ENCODE results near the gene LRRTM1.

Gene LRRTM1

DNA sequence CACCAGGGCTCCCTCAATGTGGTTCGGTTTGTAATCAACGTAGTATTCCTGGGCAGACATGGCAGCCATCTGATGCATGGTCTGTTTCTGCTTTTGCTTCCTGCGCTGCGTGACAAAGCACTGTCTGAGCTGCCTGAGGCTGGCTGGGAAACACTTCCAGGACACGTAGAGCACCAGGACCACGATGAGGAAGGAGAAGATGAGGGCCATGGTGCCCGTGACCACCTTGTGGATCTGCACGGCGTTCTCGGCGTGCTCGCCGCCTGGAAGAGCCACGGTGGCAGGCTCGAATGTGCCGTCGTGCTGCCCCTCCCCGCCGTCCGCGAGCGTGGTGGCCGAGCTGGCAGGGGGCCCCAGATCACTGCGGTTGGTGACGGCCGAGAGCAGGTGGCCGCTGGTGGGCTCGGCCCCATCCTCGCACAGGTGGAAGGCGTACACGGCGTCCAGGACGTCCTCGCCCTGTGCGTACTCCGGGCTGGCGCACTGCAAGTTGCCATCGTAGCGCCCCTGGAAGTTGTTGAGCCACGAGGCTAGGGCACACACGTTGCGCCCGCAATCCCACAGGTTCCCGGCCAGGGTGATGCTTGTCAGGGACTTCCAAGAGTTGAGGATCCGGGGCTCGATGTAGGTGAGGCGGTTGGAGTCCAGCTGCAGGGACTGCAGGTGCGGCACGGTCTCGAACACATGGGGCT lies 2.1 kb downstream of the LRRTM1 start:
- DNase-seq: no peak

DNA sequence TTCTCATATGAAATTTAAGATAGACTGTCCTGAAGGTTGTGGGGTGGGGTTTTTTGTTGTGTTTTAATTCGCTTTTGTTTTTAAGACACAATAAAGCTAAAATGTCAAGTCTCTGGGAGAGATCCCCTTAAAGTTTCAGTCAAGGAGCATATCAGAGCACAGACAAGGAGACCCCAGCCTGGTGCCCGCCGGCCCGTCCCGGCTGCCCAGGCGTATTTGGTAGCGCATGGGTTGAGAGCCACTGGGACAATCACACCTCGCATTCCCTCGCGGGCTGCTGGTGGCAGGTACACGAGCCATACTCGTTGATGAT lies 2.6 kb downstream of the LRRTM1 start:
- no peak for DNase-seq

DNA sequence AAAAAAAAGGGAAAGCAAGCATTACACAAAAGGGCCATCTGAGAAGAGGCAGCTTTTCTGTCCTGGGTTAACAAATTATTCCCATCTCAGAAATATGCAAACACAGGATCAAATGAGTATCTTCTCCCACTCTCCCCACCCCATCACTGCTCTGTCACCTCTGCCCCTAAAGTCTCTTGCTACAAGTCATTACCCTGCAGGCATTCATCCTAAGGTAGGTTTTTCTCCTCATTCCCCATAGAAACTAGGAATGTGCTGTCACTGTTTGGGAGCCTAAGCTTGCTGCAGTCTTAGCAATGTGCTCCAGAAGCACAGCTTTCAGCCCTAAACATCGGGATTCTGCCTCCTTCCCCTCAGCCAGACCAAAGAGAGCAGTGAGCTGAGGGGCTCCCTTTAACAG lies 3.6 kb downstream of the LRRTM1 start:
- DNase-seq: no peak

DNA sequence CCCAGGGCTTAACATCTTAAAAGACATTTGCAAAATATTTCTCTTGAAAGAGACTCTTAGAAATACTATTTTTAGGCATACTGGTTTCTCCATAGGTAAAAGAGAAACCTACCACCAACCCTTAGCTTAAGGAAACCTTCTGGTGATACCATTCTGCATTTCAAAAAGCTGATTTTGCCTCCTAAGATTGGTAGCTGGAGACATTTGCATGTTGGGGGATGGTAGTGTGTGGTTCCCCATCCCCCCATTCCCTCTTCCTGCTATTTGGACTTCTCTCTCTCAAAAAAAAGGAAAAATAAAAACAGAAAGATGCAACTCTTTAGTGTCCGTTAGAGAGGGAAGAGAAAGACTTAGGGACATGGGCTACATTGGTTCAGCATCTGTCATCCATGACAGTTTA lies 4.2 kb downstream of the LRRTM1 start:
- no peak for DNase-seq

DNA sequence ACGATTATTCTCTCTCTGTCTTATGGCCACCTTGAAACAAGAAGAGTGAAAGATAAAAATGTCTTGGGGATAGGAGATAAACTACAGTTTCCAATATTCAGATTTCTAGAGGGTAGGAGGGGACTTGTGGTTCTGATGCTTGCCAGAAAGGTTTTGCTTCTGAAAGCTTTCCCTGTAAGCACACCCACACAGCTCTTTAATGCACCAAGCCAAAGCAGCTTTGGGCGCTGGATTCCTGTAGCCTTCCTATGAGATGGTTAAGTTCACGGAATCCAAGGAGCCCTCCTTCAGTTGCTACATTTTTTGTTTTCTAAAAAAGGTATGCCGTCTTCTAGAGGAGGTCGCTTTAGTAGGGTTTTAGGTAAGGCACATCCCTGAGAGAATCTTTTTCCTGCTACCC lies 4.9 kb downstream of the LRRTM1 start:
- DNase-seq: no peak

DNA sequence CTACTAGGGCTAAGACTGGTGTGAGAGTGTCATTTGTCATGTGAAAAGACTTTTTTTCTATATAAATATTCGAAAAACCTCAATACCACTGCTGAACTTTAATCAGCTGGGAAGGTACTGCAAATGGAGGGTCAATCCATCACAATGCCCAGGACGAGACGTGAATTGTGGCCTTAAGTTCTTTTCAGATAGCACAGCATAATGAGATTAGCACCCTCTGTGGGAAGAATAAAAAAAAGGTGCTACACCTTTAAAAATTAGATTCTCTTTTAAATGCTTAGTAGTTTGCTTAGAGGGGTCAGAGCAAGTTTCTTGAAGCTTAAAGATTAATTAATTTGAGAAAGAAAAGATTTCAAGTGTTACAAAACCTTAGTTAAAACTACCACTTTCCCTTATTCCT lies 5.6 kb downstream of the LRRTM1 start:
- DNase-seq: no peak

DNA sequence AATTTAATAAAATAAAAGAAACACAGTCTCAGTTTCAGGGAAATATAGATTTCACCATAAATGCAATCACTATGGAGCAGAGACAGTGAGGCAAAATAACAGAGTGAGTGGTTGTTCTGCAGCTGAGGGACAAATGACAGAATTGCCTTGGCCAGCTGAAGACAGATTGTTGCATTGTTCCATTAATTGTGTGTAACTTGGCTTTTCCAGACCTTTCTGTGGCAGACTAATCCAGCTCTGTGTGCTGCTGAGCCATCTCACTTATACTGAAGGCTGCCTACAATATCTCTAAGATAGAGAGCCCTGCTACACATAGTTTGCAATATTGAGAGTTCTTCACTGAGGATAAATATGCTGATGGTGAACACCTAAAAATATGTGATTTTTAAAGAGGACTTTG lies 11.5 kb downstream of the LRRTM1 start:
- no peak for DNase-seq

DNA sequence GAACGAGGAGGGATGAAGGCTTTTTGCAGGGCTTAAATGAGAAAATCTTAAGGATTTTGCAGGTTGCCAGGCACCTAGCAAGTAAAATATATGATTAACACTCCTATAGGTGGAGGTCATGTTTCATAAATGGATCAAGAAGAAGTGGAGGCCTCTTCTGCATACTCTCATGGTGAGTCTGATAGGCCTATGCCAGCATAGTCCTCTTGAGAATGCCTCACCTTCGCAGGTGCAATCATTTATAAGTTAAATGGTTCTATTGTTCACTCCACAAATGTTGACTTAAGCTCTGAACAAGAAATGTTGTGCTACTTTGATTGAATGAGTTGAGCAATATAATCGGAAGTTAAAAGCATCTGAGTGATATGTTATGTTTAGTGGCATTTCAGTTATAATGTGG lies 12.1 kb downstream of the LRRTM1 start:
- no peak for DNase-seq

DNA sequence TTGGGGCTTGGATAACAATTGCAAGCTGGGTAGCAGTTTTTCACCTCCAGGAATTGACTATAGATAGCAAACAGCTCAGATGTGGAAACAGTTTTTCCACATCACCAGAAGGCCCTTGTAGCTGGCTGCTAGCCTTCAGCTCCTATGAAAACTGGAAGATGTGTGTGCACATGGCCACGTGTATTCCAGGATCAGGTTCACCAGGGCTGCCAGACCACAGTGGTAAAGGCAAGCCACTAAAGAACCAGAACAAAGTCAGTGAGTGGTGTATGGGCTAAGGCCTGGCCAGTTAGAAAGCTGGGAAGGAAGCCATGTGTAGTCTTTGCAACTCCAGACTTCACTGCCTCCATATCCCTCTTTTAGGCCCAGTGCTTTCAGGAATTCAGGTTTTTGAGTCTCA lies 12.9 kb downstream of the LRRTM1 start:
- DNase-seq: no peak

DNA sequence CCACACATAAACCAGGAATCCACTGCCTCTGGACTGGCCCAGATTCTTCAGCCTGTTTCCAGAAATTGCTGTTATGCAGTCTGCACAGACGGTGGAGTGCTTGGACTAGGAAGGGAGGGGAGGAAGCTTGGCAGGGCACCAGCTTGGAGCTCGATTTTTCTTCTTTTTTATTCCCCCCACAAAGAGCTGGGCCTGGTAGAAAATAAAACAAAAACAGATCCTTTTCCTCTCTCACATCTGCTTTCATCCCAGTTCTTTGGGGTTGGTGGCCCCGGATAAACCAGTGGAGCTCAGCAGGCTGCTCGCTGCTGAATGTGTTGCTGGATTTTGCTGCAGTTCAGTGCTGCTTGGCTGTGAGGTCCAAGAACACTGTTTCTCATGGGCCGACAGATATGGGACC lies 16.0 kb downstream of the LRRTM1 start:
- peak; percentile 37 for DNase-seq

DNA sequence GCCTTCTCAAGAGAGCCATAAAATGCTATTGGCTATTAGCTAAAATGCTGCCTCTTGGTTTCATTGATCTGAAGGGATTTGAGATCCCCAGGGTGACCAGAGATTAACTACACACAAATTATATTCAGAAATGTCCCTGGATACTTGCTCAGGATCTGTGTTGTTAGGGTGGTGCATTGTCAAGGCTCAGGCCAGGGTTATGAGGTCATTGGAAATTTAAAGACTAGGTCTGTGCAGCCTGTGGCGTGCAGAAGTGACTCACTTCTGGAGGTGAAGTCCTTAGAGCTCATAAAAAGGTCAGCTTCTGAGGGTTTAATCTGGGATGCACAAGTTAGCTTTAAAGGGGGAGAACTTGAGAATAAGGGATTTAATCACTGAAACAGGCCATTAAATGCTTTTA lies 23.5 kb downstream of the LRRTM1 start:
- DNase-seq: no peak

DNA sequence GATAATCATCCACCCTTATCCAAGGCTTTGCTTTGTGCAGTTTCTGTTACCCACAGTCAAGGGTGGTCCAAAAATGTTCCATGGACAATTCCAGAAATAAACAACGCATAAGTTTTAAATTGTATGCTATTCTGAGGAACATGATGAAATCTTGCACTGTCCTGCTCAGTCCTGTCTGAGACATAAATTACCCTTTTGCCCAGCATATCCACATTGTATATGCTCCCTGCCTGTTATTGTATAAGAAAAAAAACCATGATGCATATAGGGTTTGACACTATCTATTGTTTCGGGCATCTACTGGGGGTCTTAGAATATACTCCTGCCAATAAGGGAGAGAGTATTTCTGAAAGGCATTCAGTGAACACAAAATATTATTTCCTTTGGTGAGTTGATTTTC lies 24.0 kb downstream of the LRRTM1 start:
- DNase-seq: no peak

DNA sequence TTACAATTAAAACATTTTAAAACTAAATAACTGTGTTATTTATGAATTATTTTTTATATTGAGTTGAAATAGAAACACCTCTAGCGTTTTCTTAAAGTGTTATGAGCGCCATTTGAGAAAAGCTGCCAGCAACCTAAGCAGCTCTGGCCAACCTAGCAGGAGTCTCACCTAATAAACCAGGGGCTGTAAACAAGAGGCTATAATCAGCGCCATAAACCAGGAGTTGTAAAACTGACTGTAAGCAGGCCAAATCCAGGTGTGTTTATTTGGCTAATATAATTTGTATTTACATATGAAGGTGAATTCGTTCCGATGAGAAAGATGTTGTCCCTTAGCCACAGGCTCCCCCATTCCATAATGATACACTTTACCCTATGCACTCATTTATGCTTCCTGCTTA lies 34.7 kb downstream of the LRRTM1 start:
- DNase-seq: no peak

DNA sequence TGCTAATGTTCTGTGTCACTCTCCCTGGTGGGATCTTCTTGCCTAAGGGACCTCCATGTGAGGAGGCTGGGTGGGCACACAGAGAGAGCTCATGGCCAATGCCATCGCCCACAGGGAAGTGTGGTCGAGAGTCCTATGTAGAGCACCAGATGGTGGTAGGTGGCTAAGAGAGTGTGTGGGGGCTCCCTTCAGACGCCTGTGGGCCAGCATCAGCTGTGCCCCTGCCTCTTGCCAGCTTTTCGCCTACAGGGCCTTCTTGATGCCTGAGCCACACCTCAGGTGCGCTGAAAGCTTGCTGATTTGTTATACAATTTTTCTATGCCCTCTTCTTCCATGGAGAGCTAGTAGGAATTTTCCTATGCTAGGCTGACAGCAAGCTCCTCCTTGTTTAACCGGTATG lies 38.3 kb downstream of the LRRTM1 start:
- no peak for DNase-seq

DNA sequence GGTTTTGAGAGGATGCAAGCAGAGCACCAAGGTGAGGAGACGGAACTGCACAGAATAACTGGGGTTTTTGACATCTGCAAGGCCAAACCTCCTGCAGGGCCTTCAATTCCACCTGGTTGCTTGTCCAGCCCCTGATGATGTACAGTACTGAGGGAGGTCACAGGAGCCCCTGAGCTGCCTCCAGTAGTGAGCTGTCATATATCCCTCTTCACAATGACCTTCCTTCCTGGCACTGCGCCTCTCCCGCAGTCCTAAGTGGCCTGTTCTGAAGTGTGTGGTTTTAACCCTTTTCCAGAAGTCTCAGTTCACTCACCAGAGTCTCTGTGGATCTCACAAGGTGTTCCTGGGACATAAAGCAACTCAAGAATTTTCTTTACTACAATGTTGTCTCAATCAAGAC lies 45.3 kb downstream of the LRRTM1 start:
- DNase-seq: no peak

DNA sequence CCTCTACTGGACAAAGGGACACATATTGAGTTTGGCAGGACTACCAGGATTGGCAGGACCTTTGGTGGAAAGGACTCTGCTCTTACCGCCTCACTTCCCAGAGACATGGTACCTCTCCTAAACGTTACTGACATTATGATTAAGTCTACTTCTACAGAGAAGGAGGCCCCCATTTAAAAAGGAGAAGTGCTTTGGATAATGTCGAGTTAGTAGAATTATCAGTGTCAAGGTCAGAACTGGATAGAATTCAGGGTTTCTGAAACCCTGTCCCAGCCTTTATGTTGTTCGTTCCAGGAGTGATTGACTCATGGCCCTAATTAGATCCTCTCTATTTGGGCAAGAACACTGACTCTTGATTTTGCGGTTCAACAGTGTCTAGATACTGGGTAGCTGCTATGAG lies 45.8 kb downstream of the LRRTM1 start:
- DNase-seq: no peak

DNA sequence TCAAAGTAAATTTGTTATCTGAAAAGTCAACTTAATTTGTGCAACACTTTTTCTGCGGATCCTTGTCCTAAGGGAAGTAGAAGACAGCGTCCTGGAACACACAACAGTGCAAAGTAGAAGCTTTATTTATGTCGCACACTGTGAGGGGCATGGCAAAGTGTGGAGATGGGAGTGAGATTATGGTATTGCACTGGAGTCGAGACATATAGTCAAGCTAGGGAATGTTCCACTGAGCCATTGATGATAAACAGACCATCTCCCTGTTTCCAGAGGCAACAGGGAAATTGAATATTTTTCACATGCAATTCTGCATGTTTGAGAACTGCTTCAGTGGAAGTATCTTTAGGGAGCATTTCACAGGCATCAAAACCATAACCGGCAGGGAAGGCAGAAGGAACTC lies 46.2 kb downstream of the LRRTM1 start:
- no peak for DNase-seq

DNA sequence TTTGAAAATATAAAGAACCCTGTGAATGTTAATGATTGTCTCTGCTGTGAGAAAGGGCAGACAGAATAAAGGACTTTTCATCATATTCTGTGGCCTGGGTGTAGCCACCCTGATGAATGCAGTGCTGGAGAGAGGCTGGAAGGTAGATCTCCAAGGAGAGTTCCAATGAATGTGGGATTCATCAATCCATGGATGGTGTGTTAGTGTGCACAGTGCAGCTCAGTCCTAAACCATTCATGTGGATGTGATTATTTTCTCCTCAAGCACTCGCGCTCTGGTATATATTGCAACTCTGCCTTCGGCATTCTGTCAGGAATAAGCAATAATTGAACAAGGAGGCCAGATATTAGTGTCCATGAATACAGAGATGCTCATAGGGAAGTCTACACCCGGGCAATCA lies 47.1 kb downstream of the LRRTM1 start:
- DNase-seq: no peak

DNA sequence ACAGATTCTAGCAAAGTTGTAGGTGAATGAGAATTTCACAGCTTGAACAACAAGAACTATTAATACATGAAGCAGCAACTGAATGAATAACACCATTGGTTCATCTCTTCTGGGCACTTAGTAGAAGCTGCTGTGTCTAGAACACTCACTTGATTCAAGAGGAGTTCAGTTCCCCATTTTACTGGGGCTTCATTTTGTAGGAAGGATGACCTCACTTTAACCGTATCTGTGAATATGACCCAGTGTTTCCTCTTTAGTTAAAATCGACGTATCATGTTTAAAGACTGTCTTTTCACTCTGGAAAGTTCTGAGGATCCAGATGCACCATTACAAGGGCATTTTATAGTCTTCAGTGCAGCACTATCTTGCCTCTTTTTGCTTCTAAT lies 47.8 kb downstream of the LRRTM1 start:
- DNase-seq: no peak

DNA sequence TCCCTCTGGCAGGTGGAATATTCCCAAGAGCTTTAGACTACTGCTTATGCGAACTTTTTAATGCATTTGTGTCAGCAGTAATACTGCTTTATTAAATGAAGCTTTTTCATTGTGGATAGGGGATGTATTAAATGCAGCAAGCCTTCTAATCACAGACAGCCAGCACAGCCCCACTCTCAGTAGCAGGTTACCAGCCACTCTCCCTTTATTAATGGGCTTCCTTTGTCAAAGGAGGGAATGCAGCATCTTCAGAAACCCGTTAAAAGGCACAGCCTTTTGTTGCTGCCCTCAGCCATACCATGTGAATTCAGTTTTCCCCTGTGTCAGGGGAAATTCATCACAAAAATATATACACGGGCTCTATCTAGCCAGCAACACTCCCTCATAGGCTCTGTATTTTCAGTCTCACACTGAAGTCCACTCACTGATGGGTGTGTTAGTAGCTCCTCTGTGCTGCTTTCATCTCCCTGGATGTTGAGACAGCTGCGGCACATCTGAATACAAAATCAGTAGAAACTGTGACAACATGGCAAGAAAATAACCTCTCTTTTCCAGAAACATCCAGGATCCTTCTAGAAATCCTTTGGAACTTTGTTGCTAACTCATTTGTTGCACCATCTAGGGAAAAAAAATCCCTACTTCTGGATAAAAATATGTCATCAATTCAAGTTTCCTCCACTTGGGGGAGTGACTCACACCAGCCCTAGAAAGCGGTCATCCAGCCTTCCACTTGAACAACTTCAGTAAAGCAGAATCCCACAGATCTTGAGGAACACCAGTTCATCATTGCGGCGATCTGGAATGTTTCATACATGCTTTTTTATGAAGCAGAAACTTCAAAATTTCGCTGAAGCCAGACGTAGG lies 48.4 kb downstream of the LRRTM1 start:
- no peak for DNase-seq

DNA sequence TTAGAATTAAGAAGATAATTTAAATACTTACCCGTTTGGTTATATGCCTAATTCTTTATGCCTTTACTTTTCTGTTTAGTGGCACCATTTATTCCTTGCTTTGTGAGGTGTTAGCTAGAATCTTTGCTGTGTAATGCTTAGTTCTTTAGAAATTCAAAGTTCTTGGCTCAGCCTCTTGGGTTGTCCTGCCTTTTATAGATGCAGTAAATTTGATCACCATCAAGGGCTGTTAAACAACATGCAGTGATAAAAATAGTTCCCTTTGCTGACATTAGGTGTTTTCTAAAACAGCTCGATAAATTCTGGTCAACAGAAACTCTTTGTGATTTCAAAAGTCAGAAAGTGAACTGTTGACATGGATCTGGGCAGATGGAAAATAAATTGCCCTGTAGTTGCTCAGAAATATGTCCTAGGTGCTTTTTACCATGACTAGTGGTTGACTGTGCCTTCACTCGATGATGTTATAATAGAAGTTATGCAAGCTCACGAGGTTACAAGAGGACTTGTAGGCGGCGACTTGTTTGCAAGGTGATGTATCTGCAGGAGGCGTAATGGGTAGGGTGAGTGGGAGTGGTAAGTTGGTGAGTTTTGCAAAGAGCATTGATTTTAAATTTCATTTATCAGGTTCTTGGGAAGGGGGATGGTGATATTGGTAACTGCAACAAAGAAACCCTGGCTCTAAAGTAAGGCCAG lies 52.1 kb downstream of the LRRTM1 start:
- DNase-seq: no peak
